Central memory CD8-positive, alpha-beta T cell (primary cell): Measurements from ENCODE around the gene SERP2.

ENCODE experiments used
- ATAC-seq: fragments of 150-1000 bp; cut with Tn5 transposase; replicated peaks from 2 replicates; pipeline ENCODE4 v1.10.0; 2022; ENCODE audit warnings: mild to moderate bottlenecking, moderate FRiP score, moderate number of reproducible peaks; ENCODE audit not compliant: poor library complexity, severe bottlenecking; ENCODE audit errors: extremely low read depth
- DNase-seq, 2 donors: peaks; one replicate each; pipeline ENCODE4 v3.0.0; 2021; ENCODE audit warnings: low spot score in 2 of 2
- H3K27ac Mint-ChIP-seq: one replicate; pipeline ENCODE4 v1.8.0; 2022; ENCODE audit warnings: low read depth, mild to moderate bottlenecking, moderate library complexity, mixed read lengths
- H3K27me3 Mint-ChIP-seq: one replicate; pipeline ENCODE4 v1.8.0; 2022; ENCODE audit warnings: mixed read lengths
- H3K36me3 Mint-ChIP-seq: one replicate; pipeline ENCODE4 v1.8.0; 2022; ENCODE audit warnings: mild to moderate bottlenecking, moderate library complexity, mixed read lengths; ENCODE audit not compliant: insufficient read depth
- H3K4me1 Mint-ChIP-seq: one replicate; pipeline ENCODE4 v1.8.0; 2022; ENCODE audit warnings: mixed read lengths
- H3K4me3 Mint-ChIP-seq: one replicate; pipeline ENCODE4 v1.8.0; 2022; ENCODE audit warnings: mild to moderate bottlenecking, moderate library complexity, mixed read lengths
- H3K9me3 Mint-ChIP-seq: one replicate; pipeline ENCODE4 v1.8.0; 2022; ENCODE audit warnings: mixed read lengths

Gene SERP2

GRCh38 chr13:44423824-44424223 is 50.2 kb downstream of the SERP2 start:
- Mint-ChIP-seq H3K36me3 (peaks cover 2% of the 10 kb centered on the region), H3K27ac (no peak overlapping the region), H3K27me3 (peaks cover 47% of the 10 kb centered on the region), H3K9me3 (no peaks in the 10 kb centered on the region), H3K4me3 (no peak overlapping the region), H3K4me1 (no peaks in the 10 kb centered on the region)
- DNase-seq (no peak), ATAC-seq (no peak)

DNA sequence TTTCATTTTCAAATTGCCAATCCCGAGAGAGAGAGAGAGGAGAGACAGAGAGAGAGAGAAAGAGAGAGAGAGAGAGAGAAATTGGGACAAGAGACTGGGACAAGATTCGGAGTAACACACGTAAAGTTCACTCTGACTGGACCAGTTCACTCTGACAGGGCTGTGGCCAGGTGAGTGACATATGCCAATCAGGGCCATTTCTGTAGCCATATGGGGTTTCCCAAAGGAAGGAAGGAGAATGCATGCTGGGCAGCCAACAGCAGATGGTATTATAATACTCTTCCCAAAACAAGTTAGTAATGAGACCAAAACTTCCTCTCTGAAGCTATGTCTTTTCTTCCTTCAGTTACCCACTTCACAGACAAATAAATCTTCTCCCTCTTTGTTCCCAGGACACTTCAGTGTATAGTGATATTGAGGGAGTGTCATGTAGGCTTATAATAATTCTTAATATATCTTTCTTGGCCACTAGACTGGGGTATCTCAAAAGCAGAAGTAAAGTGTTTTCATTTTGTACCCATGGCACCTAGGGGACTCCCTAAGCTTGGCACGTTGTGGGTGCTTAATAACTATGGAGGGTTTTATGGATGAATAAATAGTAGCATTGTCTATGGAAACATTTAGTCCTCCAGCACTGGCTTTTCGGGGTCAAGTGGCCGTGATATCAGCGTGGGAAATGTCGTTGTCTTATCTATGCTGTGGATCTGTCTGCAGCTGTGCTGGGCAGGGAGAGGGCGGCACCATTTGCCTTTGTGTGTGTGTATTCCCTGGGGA is 51.6 kb downstream of the SERP2 start:
- Mint-ChIP-seq H3K36me3 (peaks cover 2% of the 10 kb centered on the region), H3K4me3 (no peak overlapping the region), H3K27ac (no peak overlapping the region), H3K4me1 (no peaks in the 10 kb centered on the region), H3K27me3 (peaks cover 47% of the 10 kb centered on the region), H3K9me3 (no peaks in the 10 kb centered on the region)
- ATAC-seq = no peak
- no peak for DNase-seq

- Mint-ChIP-seq H3K9me3 (no peaks in the 10 kb centered on the region), H3K4me1 (no peaks in the 10 kb centered on the region), H3K4me3 (no peak overlapping the region), H3K27me3 (peaks cover 46% of the 10 kb centered on the region), H3K36me3 (peaks cover 2% of the 10 kb centered on the region), H3K27ac (no peak overlapping the region)
- ATAC-seq = no peak
- no peak for DNase-seq
Observed at GRCh38 chr13:44425815-44426078, 52.1 kb downstream of the SERP2 start.

DNA sequence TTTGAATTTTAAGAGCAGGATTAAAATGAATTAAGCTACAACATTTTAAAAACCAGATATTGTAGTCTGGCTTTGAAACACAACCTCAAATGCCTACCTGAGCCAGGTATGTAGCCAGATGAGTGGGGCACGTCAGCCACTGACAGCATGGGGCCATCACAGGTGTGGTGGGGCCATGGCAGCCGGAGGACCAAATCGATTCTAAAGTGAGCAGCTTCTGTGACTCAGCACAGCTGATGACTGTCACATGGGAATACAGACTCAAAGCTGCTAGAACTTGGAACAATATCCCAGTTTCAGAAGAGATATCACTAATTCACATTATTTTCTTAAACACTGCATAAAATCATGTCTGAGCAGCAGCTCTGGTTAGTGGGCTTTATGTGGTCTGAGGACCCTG is 52.8 kb downstream of the SERP2 start:
- ATAC-seq = no peak
- Mint-ChIP-seq H3K27ac (no peak overlapping the region), H3K9me3 (no peaks in the 10 kb centered on the region), H3K36me3 (peaks cover 2% of the 10 kb centered on the region), H3K4me1 (no peaks in the 10 kb centered on the region), H3K27me3 (peaks cover 39% of the 10 kb centered on the region), H3K4me3 (no peak overlapping the region)
- DNase-seq = no peak

GRCh38 chr13:44429311-44429710 is 55.7 kb downstream of the SERP2 start:
- no peaks in the 10 kb centered on the region for H3K4me1 Mint-ChIP-seq
- DNase-seq = no peak
- no peak overlapping the region for H3K27ac Mint-ChIP-seq
- H3K9me3 Mint-ChIP-seq = no peaks in the 10 kb centered on the region
- ATAC-seq = no peak
- H3K27me3 Mint-ChIP-seq = peaks cover 10% of the 10 kb centered on the region
- no peak overlapping the region for H3K4me3 Mint-ChIP-seq
- peaks cover 3% of the 10 kb centered on the region for H3K36me3 Mint-ChIP-seq

DNA sequence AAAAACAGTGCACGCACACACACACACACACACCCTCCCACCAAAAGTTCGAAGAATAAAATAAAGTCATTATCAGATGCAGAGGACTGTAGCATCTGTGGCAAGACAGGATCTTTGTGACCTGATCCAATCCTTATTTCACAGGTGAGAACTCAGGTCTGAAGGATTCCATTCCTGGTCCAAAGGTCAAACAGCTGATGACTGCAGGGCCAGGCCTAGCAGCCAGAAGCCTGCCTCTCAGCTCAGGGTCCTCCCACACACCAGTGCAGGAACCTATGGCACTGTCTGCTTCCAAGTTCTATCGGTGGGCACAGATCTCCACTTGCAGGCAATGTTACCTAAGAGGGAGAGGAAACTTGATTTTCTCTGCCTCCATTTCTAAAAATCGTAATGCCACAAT is 57.5 kb downstream of the SERP2 start:
- DNase-seq = no peak
- ATAC-seq = no peak
- Mint-ChIP-seq H3K9me3 (no peaks in the 10 kb centered on the region), H3K4me1 (peaks cover 10% of the 10 kb centered on the region), H3K27me3 (peaks cover 8% of the 10 kb centered on the region), H3K4me3 (no peak overlapping the region), H3K27ac (no peak overlapping the region), H3K36me3 (peaks cover 6% of the 10 kb centered on the region)

DNA sequence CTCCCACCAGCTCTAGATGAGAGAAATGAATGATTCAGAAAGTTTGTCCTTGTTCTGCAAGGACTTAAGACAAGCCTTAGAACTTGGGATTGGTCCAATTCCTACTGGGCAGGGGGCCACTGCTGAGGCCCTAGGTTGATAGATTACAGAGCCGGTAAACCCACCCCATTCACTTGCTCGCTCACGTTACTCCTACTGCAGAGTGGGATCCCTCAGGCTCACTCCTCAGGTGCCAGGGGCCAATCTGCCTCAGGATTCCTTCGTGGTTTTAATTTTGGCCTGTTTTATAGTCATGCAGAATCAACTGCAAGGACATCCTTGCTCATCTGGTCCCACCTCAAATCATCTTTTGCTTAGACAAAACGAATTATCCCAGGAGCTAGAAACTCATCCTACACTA is 59.0 kb downstream of the SERP2 start:
- ATAC-seq (no peak), DNase-seq (no peak)
- Mint-ChIP-seq H3K27me3 (peaks cover 13% of the 10 kb centered on the region), H3K36me3 (peaks cover 6% of the 10 kb centered on the region), H3K4me3 (no peak overlapping the region), H3K9me3 (no peaks in the 10 kb centered on the region), H3K27ac (no peak overlapping the region), H3K4me1 (peaks cover 24% of the 10 kb centered on the region)

GRCh38 chr13:44433863-44434765 is 60.5 kb downstream of the SERP2 start:
- ATAC-seq = no peak
- Mint-ChIP-seq H3K4me1 (peaks cover 25% of the 10 kb centered on the region), H3K27me3 (peaks cover 13% of the 10 kb centered on the region), H3K36me3 (peaks cover 6% of the 10 kb centered on the region), H3K4me3 (peak overlapping the region; percentile 80), H3K9me3 (no peaks in the 10 kb centered on the region), H3K27ac (peak overlapping the region; percentile 75)
- DNase-seq = no peak

DNA sequence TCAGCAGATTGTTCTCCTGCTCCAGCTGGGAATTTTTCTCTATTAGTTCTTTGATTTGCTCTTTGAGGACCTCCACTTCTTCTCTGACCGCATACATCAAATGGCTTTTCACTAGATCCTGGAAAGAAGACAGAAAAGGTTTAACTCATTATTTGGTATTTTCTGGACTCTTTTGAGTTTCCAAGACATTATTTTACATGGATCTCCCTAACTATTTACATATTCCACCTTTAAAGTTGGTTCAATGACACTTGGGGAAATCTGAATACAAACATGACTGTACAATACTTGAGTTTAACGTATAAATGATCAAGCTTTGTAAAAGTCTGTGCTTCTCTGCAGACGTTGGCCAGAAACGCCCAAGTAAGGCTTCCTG is 61.1 kb downstream of the SERP2 start:
- H3K27me3 Mint-ChIP-seq = peaks cover 13% of the 10 kb centered on the region
- no peak for DNase-seq
- H3K27ac Mint-ChIP-seq = peak overlapping the region; percentile 75
- ATAC-seq = no peak
- peaks cover 25% of the 10 kb centered on the region for H3K4me1 Mint-ChIP-seq
- peak overlapping the region; percentile 80 for H3K4me3 Mint-ChIP-seq
- H3K36me3 Mint-ChIP-seq = peaks cover 6% of the 10 kb centered on the region
- no peaks in the 10 kb centered on the region for H3K9me3 Mint-ChIP-seq

GRCh38 chr13:44435142-44435918 is 61.7 kb downstream of the SERP2 start:
- Mint-ChIP-seq H3K9me3 (no peaks in the 10 kb centered on the region), H3K27ac (peak overlapping the region; percentile 75), H3K4me3 (peak overlapping the region; percentile 80), H3K4me1 (peaks cover 25% of the 10 kb centered on the region), H3K27me3 (peaks cover 13% of the 10 kb centered on the region), H3K36me3 (peaks cover 6% of the 10 kb centered on the region)
- peak; percentile 56 to 74 for DNase-seq
- peak; percentile 86 for ATAC-seq

- DNase-seq (no peak), ATAC-seq (no peak)
- Mint-ChIP-seq H3K36me3 (peaks cover 6% of the 10 kb centered on the region), H3K27me3 (peaks cover 13% of the 10 kb centered on the region), H3K27ac (peak overlapping the region; percentile 75), H3K4me1 (peaks cover 25% of the 10 kb centered on the region), H3K9me3 (no peaks in the 10 kb centered on the region), H3K4me3 (peak overlapping the region; percentile 80)
Observed at GRCh38 chr13:44435919-44436510, 62.4 kb downstream of the SERP2 start.

GRCh38 chr13:44436589-44437337 is 63.1 kb downstream of the SERP2 start:
- ATAC-seq (peak; percentile 31), DNase-seq (no peak)
- peaks cover 25% of the 10 kb centered on the region for H3K4me1 Mint-ChIP-seq
- peaks cover 13% of the 10 kb centered on the region for H3K27me3 Mint-ChIP-seq
- H3K9me3 Mint-ChIP-seq = no peaks in the 10 kb centered on the region
- peak overlapping the region; percentile 75 for H3K27ac Mint-ChIP-seq
- peak overlapping the region; percentile 80 for H3K4me3 Mint-ChIP-seq
- peaks cover 6% of the 10 kb centered on the region for H3K36me3 Mint-ChIP-seq
